GM21528 (cell line): ENCODE data around the gene GPM6B.
"Not testable (repeated sequence)": the region's sequence is repeated elsewhere in the genome, so short reads cannot be mapped to it uniquely, and the experiment has no call there.

Experiments
- ATAC-seq: cut with Tn5 transposase; IDR thresholded peaks from one replicate; pipeline ENCODE4 v1.9.1; 2021; ENCODE audit warnings: mild to moderate bottlenecking, moderate library complexity; ENCODE audit not compliant: unreplicated experiment, low FRiP score

The GPM6B gene

DNA sequence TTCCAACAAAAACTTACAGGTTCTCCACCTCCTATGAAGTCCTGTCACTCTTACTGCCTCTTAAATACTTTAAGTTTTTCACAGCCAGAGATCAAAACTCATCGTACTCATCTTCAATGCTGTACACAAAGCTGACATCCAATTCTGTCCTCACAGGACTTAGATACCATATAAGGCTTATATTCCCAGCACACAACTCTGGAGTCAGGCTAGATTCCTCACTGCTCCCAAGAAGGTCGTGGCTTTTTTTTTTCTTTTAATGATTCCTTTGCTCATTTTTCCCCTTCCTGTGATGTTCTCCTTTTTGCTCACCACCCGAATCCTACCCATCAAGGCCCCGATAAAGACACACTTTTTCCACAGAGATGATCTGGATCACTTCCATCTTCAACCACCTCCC is 83.4 kb downstream of the GPM6B start:
- no peak for ATAC-seq

DNA sequence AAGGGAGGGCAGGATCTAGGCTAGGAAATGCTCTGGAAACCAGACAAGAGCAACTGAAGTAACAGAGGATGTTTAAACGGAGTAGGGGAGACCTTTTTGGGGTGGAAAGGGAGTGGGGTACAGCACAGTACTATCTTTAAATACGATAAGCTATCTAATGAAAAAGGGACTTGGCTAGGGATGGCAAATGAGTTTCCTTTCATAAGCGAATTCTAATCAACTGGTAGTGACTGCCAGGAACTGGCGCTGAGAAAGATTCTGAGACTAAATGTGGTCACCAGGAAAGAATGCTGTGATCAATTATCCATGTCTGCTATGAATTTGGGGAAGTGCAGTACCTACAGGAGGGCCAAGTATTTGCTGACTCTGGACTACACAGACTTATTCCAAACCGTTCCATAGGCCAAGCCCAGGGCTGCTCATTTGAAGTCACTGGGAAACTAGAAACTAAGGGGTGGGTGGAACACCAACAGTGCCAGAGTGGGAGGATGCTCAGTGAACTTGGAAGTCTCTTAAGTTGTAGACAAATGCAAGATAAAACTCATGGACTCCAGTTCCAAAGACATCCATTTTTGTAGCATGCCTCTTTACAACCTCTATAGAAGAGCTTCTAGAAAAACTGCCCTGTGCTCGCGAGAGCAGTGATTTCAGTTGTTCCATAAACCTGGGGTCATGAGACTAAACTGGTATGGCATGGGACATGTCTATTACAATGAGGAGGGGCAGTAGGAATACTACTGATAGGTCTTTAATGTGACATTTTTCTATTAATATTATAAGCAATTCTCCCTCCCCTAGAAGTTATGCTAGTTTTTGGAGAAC is 84.4 kb downstream of the GPM6B start:
- ATAC-seq: no peak

DNA sequence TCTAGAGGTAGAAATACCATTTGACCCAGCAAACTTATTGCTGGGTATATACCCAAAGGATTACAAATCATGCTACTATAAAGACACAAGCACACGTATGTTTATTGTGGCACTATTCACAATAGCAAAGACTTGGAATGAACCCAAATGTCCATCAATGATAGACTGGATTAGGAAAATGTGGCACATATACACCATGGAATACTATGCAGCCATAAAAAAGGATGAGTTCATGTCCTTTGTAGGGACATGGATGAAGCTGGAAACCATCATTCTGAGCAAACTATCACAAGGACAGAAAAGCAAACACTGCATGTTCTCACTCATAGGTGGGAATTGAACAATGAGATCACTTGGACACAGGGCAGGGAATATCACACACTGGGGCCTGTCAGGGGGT is 86.4 kb downstream of the GPM6B start:
- ATAC-seq: not testable (repeated sequence)

DNA sequence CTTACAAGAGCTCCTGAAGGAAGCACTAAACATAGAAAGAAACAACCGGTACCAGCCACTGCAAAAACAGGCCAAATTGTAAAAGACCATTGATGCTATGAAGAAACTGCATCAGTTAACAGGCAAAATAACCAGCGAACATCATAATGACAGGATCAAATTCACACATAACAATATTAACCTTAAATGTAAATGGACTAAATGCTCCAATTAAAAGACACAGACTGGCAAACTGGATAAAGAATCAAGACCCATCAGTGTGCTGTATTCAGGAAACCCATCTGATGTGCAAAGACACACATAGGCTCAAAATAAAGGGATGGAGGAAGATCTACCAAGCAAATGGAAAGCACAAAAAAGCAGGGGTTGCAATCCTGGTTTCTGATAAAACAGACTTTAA is 90.3 kb downstream of the GPM6B start:
- ATAC-seq: not testable (repeated sequence)

DNA sequence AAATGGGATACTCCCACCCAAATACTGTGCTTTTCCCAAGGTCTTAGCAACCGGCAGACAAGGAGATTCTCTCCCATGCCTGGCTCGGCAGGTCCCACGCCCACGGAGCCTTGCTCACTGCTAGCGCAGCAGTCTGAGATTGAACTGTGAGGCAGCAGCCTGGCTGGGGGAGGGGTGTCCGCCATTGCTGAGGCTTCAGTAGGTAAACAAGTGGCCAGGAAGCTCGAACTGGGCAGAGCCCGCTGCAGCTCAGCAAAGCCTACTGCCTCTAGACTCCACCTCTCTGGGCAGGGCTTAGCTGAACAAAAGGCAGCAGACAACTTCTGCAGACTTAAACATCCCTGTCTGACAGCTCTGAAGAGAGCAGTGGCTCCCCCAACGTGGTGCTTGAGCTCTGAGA is 92.0 kb downstream of the GPM6B start:
- not testable (repeated sequence) for ATAC-seq

DNA sequence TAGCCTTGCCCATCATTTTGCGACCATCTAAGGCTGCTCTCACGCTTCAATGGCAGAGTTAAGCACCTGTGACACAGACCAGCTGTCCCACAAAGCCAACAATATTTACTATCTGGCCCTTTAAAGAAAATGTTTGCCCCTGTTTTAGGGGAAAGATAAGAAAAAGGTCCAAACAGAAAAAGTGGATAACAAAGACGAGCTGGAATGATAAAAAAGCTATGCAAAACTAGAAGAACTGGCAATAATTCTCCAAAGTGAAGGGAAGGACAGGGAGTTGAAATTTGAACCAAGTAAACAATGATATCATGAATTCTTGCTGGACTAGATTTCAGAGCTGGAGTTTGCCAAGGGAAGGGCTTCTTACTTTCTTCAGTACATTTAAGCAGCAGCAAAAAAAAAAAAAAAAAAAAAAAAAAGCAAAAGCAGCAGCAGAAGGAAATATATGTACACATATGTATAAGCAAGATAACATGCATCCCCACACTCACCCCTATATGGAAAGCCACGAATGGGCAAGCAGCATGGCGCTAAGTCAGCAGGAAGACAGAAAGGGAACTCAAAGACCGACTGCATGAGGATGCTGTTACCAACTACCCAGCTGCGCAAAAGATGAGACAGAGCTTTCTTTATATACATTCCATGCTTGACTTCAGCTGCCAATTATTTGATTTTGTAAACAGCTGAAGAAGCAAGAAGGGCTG is 94.9 kb downstream of the GPM6B start:
- ATAC-seq: no peak

DNA sequence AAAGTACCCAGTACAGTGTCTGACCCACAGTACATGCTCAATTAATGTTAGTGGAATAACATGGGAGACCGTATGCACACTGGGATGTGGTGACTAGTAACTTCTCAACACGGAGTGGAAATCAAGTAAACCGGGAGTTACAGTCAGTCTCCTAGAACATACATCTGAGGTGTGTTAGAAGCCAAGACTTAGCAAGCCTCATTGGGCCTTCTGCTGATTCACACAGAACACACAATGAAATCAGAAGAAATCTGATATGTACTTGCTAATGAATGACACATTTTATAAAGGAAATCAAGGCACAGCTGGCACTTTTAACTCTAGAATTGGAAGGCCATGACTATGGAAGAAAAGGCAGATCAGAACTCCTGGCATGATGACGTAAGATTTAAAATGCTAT is 95.5 kb downstream of the GPM6B start:
- no peak for ATAC-seq
